NCI-H2227 (cell line): ENCODE measurements around the gene P2RX2.
"Not testable (repeated sequence)": the region's sequence is repeated elsewhere in the genome, so short reads cannot be mapped to it uniquely, and the experiment has no call there.

ENCODE experiments used
- DNase-seq: peaks from one replicate; lab custom pipeline; 2025; ENCODE audit not compliant: unreplicated experiment; lab: John Stamatoyannopoulos, UW

The P2RX2 gene

DNA sequence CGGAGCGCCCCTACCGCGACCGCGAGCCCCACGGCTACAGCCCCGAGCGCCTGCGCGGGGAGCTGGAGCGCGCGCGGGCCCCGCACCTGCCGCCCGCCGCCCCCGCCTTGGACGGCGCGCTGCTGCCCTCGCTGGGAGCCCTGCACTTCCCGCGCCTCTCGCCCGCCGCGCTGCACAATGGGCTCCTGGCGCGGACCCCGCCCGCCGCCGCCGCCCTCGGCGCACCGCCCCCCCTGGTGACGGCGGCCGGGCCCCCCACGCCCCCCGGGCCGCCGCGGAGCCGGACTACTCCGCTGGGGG, 35.2 kb upstream of the P2RX2 start:
- DNase-seq = no peak

- DNase-seq = no peak
Observed at GRCh38 chr12:132583736-132584135, 34.8 kb upstream of the P2RX2 start.

DNA sequence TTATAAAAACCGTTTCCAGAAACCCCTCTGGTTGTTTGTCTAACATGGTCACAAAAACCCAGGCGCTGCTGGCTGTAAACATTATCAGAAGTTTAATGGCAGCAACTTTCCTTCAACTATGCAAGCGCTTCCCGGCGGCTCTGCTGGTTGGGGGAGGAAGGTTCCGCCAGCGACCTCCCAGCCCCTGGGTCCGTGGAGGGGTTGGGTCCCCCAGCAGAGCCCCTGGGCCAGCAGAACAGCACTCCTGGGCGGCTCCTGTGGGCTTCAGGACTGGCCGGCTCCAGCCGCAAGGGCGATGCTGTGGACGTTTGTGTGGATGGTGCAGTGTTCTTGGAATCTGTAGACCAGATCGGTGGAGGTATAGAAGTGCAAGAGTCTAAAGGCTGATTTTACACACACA, 34.1 kb upstream of the P2RX2 start:
- no peak for DNase-seq

DNA sequence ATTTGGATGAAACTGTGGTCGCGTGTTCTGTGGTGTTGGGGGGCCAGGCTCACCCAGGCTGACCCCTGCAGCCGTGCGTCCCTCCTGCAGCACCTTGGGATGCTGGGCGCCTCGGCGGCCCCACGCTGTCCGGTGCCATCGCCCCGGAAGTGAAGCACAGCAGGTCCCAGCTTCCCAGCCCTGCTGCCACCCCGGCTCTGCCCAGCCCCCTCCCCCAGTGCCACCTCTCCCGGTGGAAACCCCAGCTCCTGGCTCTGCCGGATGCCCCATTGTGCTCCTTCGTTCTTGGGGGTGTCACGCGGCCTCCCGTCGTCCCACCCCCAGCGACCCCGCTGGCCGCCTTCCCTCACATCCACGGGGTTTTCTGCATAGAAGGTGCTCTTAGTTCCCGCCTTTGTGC, 33.4 kb upstream of the P2RX2 start:
- no peak for DNase-seq

DNA sequence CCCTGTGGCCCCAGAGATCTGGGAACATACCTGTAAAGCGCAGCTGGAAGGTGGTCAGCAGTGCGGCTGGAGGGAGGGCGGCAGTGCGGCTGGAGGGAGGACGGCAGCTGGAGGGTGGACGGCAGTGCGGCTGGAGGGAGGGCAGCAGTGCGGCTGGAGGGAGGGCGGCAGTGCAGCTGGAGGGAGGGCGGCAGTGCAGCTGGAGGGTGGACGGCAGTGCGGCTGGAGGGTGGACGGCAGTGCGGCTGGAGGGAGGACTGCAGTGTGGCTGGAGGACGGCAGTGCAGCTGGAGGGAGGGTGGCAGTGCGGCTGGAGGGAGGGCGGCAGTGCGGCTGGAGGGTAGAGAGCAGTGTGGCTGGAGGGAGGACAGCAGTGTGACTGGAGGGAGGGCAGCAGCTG, 31.6 kb upstream of the P2RX2 start:
- no peak for DNase-seq

- DNase-seq = no peak
Observed at GRCh38 chr12:132587781-132588180, 30.8 kb upstream of the P2RX2 start.

- no peak for DNase-seq
Observed at GRCh38 chr12:132588319-132588718, 30.3 kb upstream of the P2RX2 start.

DNA sequence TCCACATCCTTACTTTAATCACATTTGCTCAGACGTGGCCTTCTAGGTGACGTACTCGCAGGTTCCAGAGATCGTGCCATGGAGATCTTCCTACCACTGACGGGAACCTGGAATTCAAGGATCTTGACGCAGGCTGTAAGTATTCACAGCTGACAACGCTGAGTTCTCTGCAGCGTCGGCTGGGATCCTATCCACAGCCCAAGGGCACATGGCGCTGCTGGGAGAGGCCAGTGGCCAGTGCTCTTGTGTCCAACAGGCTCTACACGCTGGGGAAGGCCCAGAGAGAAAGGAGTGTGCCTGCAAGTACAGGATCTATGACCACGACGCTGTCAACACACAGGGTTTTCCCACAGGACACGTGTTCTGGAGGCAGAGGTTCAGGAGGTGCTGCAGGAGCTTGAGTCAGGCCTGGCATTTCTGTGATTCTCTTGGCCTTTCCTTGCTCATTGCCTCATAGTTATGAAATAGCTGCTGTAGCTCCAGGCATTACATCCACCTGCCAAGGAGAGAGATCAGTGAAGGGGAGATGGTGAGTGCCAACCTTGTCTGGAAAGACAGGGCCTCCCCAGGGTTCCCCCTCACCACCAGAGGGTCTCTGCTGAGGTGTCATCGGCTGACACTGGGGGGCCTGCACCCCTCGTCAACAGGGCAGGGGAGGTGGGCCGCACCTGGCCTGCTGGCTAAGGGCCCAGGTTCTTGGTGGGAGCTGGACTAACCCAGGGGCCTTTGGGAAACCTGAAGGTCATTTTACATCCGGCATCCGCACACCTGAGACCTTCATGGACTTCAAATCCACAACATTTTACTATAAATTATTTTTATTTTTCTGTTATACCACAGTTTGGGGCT, 29.5 kb upstream of the P2RX2 start:
- no peak for DNase-seq

DNA sequence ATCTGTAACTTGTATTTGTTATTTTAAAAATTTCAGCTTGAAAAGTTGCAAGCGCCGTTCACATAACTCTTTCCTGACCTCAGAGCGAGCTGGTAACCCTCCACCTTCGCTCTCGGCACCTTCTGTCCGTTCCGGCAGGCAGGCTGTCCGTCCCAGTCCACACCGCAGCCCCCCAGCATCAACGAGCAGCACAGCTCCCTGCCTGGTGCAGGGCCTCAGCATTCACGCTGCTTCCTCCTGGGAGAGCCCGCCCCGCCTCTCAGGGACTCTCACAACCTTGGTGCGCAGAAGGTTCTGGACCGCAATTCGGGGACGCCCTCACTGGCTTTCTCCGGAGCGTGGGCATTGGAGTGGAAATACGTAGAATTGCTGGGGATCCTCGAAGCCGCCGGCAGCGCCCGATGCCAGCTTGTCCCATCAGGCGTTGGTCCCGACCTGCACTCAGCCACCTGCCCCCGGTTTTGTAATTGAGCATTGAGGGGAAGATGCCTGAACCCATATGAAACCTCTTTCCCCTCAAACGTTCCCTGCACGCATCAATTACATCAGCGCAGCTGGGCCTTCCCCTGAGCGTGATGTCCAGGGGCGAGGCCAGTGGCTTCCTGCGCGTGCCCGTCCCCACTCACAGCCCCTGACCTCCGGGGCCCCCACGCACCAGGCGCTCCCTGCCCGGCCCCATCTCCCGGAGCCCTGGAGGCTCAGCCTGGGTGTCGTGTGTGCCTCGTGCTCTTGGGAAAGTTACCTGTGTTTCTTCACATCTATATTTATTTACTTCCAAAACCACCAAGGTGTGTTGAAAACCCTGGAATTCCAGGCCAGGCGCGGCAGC, 27.3 kb upstream of the P2RX2 start:
- no peak for DNase-seq

DNA sequence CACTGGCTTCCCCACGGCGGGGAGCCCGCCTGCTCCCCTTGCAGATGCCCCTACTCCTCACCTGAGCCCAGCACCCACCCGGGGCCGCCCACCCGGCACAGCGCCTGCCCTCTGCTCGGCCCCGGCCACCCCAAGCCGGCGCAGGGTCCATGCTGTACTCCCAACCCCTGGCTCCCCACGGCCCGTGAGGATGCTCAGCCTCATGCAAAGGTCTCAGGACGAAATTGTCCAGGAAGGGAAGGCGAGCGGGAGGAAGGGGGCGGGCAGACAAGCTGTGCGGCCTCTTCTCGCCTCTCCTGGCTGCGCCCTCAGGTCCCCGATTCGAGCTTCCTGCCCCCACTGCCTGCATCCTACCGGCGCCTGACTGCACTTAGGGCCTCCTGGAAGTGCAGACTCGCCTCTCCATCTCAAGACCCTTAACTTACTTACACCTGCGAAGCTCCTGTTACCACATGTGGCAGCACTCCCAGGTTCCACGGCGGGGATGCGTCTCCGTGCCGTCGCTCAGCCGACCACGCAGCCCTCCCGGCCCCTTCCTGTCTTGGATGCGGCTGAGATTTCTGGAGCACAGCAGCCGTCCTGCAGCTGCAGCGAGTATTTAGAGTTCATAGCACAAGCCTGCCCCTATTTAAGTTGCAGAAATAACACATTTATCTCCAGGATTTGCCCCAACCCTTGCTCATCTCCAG, 26.1 kb upstream of the P2RX2 start:
- DNase-seq = no peak

DNA sequence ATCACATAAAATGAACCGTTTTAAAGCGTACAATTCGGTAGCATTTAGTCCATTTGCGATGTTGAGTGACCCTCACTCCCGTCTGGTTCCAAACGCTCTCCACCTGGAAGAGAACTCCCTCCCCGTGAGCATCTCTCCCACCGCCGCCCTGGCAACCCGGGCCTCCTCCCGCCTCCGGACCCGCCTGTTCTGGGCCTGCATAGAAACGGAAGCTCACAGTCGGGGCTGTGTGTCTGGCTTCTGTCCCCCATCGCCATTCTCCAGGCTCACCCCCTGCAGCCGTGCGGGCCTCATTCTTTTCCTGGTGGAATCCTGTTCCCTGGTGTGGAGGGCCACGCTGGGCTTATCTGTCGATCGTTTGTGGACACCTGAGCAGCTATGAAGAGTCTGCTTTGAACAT, 25.5 kb upstream of the P2RX2 start:
- DNase-seq = peak; percentile 11

DNA sequence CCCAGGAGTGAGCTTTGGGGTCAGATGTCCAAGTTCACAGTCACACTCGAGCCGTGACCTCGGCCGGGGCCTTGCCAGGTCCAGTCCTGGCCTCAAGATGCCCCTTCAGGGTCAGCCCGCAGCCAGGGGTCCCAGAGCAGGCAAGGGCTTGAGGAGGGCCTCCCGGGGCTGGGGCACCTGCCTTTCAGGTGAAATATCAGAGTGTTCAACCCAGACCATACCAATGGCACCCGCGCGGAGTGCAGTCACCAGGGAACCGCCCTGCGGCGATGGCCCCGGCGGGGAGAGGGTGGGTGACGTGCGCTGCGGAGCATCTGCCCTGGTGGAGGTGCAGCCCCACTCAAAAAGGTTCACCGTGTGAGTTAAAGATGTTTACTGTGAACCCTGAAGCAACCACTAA, 25.1 kb upstream of the P2RX2 start:
- no peak for DNase-seq

DNA sequence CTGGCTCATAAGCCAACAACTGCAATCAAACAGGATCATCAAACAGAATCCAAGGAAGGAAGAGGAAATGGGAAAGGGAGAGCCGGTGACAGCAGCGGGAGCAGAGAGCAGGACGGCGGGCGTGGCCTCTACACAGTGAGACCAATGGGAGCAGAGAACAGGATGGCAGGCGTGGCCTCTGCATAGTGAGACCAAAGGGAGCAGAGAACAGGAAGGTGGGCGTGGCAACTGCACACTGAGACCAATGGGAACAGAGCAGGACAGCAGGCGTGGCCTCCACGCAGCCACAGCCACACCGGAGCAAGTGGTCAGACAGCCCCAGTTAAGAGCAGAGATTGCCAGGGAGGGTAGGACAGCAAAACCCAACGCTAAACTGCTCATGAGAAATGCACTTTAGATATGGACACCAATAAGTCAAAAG, 24.6 kb upstream of the P2RX2 start:
- peak; percentile 99 for DNase-seq

GRCh38 chr12:132595183-132595582, 23.4 kb upstream of the P2RX2 start:
- DNase-seq = no peak

DNA sequence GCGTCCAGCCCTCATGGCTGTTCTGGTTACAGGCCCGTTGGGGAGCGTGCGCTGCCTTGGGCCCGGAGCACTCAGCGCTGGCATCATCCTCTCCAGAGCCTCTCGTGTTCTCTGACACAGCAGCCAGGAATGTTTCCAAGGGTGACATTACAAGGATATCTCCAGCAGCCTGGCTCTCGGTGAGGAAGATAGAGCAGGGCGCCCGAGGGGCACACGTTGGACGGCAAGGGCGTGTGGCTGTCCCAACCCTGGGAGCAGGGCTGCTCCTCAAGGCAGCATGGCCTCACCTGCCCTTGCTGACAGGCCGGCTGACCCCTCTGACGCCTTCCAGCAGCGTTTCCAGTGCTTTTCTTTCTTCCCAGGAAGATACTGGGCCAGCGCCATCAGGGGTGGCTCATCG, 22.6 kb upstream of the P2RX2 start:
- no peak for DNase-seq

GRCh38 chr12:132597333-132598316, 21.0 kb upstream of the P2RX2 start:
- DNase-seq = peak; percentile 77

GRCh38 chr12:132599502-132599901, 19.1 kb upstream of the P2RX2 start:
- DNase-seq = not testable (repeated sequence)

DNA sequence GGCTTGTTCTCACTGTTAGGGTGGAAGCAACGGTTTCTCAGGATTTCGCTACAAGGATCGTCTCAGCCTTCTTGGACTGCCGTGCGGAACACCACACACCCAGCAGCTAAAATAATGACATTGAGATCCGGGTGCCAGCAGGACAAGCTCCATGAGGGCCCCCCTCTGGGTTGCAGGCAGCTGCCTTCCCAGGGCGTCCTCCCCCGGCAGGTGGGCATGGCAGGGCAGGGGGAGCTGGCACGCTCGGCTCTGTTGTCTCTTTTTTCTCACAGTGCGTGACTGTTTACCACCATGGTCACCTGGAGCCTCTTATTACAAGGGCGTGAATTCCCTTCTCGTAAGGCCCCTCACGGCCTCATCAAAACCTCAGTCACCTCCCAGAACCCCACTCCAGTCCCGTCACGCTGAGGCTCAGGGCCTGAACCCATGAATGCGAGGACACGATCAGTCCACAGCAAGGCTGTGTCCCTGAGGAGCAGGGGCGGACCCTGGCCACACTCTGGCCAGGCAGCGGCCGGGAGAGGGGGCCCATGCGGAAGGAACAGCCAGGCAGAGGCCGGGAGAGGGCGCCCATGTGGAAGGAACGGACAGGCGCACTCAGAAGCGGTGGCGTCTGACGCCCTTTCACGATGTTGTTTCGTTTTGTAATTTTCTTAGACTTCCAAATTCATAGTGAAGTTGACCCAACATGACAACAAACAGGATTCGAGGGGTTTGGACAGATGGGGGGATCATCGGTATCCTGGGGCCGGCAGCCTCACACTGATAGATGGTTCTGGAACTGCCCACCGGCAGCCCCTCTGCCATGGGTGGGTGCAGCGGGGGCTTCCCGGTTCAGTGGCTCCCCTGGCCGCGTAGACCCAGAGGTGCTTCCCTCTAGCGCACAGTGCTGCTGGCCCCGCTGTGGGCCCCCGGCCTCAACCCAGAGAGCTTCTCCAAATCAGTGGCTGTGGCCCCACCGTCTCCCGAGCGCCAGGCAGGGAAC, 18.2 kb upstream of the P2RX2 start:
- no peak for DNase-seq

DNA sequence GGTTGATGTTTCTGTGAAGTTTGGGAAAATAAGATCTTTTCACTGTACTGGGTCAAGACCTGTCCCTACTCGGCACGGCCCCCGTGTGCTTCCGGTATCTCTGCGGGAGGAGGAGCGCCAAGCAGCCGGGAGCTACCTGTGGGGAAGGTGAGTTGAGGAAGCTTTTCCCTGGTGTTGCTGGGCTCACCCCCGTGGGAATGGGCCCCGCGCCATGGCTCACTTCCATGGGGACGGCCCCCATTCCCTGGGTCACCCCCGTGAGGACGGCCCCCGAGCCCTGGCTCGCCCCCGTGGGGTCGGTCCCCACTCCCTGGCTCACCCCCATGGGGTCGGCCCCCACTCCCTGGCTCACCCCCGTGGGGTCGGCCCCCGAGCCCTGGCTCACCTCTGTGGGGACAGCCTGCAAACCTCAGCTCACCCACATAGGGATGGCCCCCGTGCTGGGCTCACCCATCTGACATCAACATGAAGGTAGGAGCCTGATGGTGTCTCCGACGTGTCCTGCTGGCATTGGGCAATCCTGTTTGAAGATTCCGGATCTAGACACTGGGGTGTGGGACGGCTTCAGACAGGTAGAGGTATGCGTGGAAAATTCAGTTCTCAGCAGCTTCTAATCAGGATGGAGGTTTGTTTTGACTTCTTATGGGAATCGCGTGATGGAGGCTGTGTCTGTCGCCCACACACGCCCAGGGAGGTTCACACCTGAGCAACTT, 17.2 kb upstream of the P2RX2 start:
- DNase-seq = no peak
